GM19025 (cell line): ENCODE data around the gene TAF4.

ENCODE experiments used
- ATAC-seq: cut with Tn5 transposase; IDR thresholded peaks from one replicate; pipeline ENCODE4 v1.9.1; 2021; ENCODE audit warnings: mild to moderate bottlenecking, low read depth, moderate library complexity; ENCODE audit not compliant: unreplicated experiment

TAF4 gene

GRCh38 chr20:61968036-61968810, 97.5 kb downstream of the TAF4 start:
- ATAC-seq: no peak

DNA sequence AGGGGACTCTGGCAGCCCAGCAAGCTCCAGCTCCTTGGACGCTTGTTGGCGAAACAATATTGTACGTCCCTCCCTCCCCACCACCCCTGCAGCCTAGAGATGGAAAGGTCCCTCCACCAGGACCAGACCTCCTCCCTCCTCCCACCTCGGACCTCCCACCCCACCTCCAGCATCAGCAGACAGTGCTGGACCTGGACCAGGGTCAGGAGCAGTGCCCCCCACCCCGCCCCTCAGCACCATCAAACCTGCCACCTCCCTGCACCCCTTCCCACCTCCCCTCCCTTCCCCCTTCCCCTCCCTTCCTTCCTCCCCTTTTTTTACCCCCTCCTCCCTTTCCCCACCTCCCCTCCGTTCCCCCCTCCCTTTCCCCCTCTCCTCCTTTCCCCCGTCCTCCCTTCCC, 98.4 kb downstream of the TAF4 start:
- ATAC-seq: no peak

DNA sequence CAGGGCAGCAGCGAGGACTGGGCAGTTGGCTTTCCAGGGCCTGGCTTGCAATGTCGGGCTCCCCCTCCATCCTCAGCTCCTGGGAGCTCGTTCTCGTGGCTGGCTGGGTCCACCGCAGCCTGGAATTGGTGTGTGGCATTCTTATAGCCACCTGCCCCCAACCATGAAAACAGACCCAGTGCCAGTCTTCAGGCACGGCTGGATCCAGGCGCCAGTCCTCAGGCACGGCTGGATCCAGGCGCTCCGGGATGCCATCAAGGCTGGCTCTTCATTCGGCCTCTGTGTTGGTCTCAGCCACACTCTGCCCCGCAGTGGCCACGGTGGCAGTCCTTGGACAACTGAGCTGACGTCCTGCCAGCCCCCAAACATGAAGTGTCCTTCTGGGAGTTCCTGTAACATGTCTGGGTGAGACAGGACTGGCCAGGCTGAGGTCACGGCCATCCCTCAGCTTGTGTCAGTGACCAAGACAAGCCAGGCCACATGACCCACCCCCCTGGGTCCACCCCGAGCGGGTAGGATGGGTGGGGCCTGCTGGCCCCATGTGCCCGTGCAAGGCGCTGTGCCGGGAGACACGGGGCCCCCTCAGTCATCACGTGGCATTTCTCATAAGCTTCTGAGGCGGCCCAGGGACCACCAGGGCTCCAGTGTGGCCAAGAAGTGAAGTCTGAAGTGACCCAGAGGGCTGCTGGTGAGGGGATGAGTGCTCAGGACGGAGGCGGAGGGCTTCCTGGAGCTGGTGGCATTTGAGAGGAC, 99.0 kb downstream of the TAF4 start:
- no peak for ATAC-seq

DNA sequence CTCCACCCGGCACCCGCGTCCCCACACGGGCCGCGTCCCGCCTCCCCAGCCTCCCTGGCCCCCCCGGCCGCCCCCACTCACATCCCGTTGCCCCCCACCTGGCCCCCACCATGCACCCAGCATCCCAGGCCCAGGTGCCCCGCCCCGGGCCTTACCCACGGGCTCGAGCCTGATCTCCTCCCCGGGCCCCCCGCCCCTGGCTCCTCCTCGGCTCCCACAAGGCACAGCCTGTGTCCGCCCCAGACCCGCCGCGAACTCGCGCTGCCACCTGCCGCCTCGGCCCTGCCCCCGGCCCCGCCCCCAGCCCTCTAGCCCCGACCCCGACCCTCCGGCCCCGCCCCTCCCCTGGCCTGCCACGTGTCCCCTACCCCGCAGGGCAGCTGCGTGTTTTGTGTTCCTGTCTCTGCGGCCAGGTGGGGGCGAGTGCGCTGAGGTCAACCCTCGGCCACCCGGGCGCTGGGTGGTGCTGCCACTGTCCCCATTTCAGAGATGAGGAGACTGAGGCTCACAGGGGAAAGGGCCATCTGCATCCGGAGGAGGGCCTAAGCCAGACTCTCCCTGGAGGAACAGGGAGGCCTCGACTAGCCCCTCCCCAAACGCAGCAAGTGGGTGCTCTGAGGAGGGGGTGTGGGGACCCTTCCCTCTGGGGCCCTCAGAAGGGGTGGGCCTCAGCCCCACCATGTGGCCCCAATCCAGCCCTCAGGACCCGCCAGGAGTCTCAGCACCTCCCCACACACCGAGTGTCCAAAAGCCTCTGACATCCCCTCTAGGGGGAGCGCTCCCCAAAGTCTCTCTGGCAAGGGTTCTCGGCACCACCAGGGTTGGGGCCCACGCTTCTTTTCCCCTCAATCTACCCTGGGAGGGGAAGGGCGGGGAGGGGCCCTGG, 99.8 kb downstream of the TAF4 start:
- ATAC-seq: no peak

DNA sequence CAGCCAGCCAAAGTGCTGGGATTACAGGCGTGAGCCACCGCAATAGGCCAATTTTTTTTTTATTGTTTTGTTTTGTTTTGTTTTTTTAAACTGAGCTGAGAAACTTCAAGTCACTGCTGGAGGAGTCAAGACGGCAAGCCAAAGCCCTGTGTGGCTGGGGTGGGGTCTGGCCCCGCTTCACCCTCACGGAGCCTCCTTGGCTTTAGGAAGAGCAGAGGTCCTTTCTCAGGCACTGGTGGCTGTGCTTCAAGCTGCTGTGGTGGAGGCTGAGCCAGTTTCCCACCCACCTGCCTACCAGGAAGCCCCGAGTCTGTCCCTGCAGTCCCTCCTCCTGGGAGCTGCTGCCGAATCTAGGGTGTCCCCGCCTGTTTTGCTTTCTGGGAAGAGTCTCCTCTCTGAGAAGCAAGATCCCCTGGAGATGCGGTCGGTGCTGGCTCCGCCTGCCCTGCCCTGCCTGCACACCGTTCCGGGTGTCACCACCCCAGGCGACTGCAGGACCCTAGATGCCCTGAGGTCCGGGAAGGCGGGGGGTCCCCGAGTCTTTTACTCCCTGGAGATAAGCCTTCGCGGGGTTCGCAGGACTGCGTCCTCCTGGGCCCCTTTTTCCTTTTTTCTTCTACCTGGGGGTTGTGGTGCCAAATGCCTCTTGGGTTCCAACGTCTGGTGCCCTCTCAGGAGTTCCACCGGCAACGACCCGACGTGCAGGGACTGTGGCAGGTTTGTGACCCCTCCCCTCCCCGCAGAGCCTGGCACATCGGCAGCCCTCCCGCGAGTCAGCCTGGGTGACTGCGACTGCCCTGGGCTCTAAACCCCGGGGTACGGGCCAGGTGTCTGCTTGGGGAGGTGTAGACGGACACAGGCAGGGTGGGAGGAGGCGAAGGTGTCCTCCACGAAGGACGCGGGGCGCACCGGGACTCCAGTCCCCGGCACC, 100.7 kb downstream of the TAF4 start:
- no peak for ATAC-seq

DNA sequence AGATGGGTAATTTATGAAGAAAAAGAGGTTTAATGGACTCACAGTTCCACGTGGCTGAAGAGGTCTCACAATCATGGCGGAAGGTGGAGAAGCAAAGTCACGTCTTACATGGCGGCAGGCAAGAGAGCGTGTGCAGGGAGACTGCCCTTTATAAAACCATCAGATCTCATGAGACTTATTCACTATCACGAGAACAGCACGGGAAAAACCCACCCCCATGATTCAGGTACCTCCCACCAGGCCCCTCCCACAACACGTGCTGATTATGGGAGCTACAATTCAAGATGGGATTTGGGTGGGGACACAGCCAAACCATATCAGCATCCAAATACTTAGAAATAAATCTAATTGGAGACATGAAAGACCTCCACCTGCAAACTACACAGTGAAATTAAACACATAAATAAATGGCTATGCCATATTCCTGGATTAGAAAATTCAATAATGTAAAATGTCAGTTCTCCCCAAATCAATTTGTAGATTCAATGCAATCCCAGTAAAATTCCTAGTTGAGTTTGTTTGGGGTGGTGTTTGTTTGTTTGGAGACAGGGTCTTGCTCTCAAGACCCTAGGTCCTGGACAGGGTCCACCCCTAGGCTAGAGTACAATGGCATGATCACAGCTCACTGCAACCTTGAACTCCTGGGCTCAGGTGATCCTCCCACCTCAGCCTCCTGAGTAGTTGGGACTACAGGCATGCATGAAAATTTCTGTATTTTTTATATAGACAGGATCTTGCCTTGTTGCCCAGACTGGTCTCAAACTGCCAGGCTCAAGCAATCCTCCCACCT, 101.6 kb downstream of the TAF4 start:
- ATAC-seq: no peak

DNA sequence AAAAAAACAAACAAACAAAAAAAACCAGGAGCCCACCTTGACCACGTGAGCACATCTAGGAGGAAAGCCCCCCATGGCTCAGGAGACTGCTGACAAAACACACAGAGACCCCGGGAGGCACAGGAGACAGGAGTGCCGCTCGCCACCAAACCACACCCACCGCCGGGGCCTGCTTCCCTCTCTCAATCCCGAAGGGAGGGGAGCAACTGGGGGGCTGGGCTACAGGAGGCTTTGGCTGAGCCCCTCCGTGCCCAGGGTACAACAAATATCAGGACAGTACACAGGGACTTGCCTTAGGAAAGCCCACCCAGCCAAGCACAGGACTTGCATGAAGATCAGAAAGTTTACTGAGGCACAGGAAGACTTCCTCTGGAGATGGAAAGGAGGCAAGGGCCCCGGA, 102.5 kb downstream of the TAF4 start:
- ATAC-seq: no peak

DNA sequence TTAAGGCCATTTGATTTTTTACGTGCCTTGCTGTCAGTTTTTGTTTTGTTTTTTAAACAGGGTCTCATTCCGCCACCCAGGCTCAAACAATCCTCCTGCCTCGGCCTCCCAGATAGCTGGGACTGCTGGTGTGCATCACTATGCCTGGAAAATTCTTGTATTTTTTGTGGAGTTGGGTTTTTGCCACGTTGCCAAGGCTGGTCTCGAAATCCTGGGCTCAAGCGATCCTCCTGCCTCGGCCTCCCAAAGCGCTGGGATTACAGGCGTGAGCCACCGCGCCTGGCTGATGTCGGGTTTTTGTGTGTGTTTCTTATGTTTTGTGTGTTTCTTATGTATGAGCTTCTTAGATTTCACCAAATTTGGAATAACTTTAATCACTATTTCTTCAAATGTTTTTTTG, 104.8 kb downstream of the TAF4 start:
- ATAC-seq: no peak

- no peak for ATAC-seq
Observed at GRCh38 chr20:61958773-61959700, 106.6 kb downstream of the TAF4 start.

GRCh38 chr20:61957961-61958715, 107.5 kb downstream of the TAF4 start:
- no peak for ATAC-seq

DNA sequence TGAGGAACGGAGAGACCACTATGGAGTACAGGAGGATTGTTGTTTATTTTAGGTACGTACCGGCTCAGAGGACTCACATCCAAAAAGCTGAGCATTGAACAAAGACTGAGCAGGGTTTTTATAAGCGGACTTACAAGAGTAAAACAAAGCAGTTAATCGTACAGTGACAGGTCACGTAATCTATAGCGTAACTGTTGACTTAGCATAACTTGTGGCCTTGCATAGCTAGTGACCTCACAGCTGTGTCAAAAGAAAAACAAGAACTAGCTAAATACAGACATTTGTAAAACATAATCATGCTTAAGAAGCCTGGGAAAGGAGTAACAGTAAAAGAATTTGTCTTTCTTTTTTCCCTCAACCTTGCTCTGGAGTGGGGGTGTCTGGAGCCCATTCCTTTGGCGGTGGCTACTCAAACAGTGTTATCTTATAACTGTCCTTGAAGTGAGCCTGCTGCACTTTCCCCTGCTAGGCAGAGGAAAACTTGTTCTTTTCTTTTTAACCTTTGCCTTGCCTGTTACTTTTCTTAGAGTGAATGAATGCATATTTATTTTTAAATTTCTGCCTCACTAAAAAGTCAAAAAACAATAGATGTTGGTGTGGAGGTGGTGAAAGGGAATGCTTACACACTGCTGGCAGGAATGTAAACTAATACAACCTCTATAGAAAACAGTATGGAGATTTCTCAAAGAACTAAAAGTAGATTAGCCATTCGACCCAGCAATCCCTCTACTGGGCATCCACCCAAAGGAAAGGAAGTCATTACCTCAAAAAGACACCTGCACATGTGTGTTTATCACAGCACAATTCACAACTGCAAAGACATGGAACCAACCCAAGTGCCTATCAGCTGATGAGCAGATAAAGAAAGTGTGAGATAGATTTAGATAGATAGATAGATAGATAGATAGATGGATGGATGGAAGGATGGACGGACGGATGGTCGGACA, 109.0 kb downstream of the TAF4 start:
- ATAC-seq: no peak

- ATAC-seq: no peak
Observed at GRCh38 chr20:61955668-61956395, 109.8 kb downstream of the TAF4 start.

DNA sequence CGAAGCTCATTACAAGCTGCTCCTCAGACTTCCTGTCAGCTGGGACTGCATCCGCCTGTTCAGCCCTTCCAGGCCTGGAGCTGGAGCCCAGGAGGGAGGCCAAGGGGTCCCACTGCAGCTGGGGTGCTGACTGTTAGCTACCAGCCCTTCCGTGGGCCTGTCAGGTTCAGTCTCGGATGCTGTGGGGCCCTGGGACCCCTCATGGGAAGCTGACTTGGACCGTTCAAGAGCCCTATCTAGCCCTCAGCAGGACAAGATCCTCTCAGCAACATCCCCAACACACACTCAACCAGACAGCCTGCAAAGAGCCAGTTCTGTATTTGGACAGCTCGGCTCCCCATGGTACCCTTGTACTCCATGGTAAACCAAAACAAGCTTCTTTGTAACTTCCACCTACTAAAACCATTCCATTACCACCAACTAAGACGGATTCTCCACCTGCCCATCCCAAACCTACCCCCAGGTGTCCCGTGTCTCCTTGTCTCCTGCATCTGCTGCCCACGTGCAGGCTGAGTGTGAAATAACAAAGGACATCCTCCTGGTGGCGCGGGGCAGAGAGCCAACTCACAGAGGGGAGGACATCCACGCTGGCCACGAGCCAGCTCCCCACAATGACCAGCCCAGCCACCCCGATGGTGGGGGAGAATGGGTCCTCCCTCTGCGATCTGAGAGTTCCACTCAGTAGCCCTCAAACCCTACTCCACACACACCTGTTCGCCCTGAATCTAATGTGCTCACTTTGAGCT, 111.2 kb downstream of the TAF4 start:
- ATAC-seq: no peak

DNA sequence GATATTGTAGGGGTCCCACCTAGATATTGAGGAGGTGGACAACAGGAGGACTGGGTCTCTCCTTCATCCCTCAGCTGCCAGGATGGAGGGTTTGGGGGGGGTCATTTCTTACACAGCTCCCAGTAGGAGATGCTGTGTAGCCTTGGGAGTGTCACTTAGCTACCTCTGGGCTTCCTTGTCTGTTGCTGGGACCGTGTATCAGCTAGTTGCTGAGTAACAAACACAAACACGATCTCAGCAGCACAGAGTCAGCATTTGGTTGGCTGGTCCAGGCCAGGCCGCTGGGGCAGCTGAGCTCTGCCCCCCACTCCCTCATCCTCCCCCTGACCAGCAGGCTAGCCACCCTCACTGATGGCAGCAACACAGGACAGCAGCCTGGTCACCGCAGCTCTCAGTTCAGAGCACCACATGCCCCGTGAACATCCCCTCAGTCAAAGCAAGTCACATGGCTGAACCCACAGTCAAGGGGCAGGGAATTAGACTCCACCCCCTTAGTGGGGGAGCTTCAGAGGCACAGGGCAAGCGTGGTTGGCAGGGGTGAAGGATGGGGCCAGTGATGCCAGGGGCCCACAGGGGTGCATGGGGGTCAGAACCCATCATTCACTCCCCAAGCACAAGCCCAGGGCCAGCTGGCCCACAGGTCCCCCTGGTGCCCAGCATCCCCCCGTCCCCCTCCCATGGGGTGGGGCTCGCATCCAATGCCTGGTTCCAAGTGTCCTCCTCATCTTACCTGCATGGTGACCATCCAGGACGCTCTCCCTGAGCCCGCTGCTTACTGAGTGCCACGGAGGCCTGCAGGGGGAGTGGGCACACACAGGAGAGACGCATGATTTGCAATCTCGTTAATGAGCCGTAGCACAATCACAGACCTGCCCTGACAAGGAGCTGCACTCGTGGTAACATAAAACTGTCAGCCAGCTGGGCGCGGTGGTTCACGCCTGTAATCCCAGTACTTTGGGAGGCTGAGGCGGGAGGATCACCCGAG, 112.4 kb downstream of the TAF4 start:
- ATAC-seq: no peak
